ENCODE measurements around the gene ZP1. TPM values are rescaled to one million over a fixed set of nuclear protein-coding genes. Genes with fewer than 3 reads are reported as not detected.

Gene ZP1
- total and polyA plus RNA-seq, 2 of the 4 experiments (the other 2 are of a cell fraction) = 0.18 to 1.6 TPM

- H4K5ac ChIP-seq (ENCODE audit: low read depth, low read length) = no peak overlapping the region
- ChIA-PET POLR2A (ENCODE audit: unreplicated experiment) (no interaction called here), CTCF (no interaction called here)
- 98% methylated on average over 6 of the region's 29 CpGs; no CpG with 5 or more reads in 1 of the 2 experiments for WGBS, 2 experiments (ENCODE audit: extremely low coverage in 2 of 2, insufficient read length in 1 of 2)
- H2AK9ac ChIP-seq (replicated peaks; ENCODE audit: low read depth, low read length, poor library complexity) = no peak overlapping the region
- no peaks in the 10 kb centered on the region for H3K27me3 ChIP-seq (ENCODE audit: control insufficient read depth, insufficient read depth, low read length)
- BruUV-seq (replicated peaks) = no TSS peak
- H3K23ac ChIP-seq (ENCODE audit: low read depth, low read length) = no peak overlapping the region
- in situ Hi-C loops (cut with MboI; ENCODE audit: low sequenced_read_pairs) (no loop called here), dilution Hi-C loops (cut with HindIII; ENCODE audit: low sequenced_read_pairs, unreplicated experiment) (no loop called here), intact Hi-C loops (cut with micrococcal nuclease) (no loop called here)
- no peak overlapping the region for H2BK15ac ChIP-seq (ENCODE audit: low read depth, low read length)
- H3K4me3 ChIP-seq (ENCODE audit: insufficient read depth, low read depth, low read length) = no peak overlapping the region
- 0 out of 2 replicates have a peak, but pooled peaks cover 3% of the 10 kb centered on the region for H3K9me1 ChIP-seq (ENCODE audit: insufficient read depth, low read length)
- peaks cover 3% of the 10 kb centered on the region; the same call in 1 of the 2 replicates for H3K4me1 ChIP-seq (ENCODE audit: control insufficient read depth, insufficient read depth, low read length)
- no peak overlapping the region for H3K56ac ChIP-seq (ENCODE audit: extremely low read depth, insufficient read depth, low read length)
- ATAC-seq (ENCODE audit: low read depth) (no peak), DNase-seq (no peak)
- no peak overlapping the region for H2BK20ac ChIP-seq (ENCODE audit: low read depth, low read length)
- H3K36me3 ChIP-seq (ENCODE audit: control insufficient read depth, insufficient read depth, low read length) = peaks cover 34% of the 10 kb centered on the region
- H4K8ac ChIP-seq (ENCODE audit: low read depth in 2 of 2, low read length in 2 of 2) = no peak overlapping the region
- no peak overlapping the region for H2AK5ac ChIP-seq (ENCODE audit: low read depth, low read length)
- no peak overlapping the region for H3K4me2 ChIP-seq (ENCODE audit: low read depth, low read length)
- no peak overlapping the region for H3K27ac ChIP-seq (ENCODE audit: insufficient read depth, low read length)
- H3K9me3 ChIP-seq (ENCODE audit: control insufficient read depth, insufficient read depth, low read length) = no peaks in the 10 kb centered on the region
- no peak overlapping the region for H2BK5ac ChIP-seq (ENCODE audit: low read depth, low read length, poor library complexity, severe bottlenecking)
- H3K9ac ChIP-seq (ENCODE audit: low read depth, low read length) = no peak overlapping the region
- H4K91ac ChIP-seq (ENCODE audit: insufficient read depth, low read depth, low read length) = no peak overlapping the region
- TF ChIP-seq RAD21 (IDR thresholded peaks at IDR 0.05; ENCODE audit: low read length) (no peak), MAZ (IDR thresholded peaks at IDR 0.05; ENCODE audit: borderline replicate concordance, low read depth, low read length) (no peak), POLR2A (IDR thresholded peaks at IDR 0.05; ENCODE audit: low read depth, low read length) (no peak), MXI1 (IDR thresholded peaks at IDR 0.05; ENCODE audit: borderline replicate concordance, low read depth, low read length) (no peak), FOS (IDR thresholded peaks at IDR 0.05; ENCODE audit: low read depth, low read length) (no peak), MAFK (IDR thresholded peaks at IDR 0.05; ENCODE audit: low read depth, low read length) (no peak), BHLHE40 (IDR thresholded peaks at IDR 0.05; ENCODE audit: low read depth, low read length) (no peak)
- TF ChIP-seq, protein P1, sequence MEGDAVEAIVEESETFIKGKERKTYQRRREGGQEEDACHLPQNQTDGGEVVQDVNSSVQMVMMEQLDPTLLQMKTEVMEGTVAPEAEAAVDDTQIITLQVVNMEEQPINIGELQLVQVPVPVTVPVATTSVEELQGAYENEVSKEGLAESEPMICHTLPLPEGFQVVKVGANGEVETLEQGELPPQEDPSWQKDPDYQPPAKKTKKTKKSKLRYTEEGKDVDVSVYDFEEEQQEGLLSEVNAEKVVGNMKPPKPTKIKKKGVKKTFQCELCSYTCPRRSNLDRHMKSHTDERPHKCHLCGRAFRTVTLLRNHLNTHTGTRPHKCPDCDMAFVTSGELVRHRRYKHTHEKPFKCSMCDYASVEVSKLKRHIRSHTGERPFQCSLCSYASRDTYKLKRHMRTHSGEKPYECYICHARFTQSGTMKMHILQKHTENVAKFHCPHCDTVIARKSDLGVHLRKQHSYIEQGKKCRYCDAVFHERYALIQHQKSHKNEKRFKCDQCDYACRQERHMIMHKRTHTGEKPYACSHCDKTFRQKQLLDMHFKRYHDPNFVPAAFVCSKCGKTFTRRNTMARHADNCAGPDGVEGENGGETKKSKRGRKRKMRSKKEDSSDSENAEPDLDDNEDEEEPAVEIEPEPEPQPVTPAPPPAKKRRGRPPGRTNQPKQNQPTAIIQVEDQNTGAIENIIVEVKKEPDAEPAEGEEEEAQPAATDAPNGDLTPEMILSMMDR (conservative IDR thresholded peaks at IDR 0.05; ENCODE audit: low read depth, low read length) = no peak
- no peak overlapping the region for H3K14ac ChIP-seq (replicated peaks; ENCODE audit: low read depth, low read length)
- 0 out of 2 replicates have a peak, but pooled peaks cover 3% of the 10 kb centered on the region for H4K20me1 ChIP-seq (ENCODE audit: insufficient read depth, low read length)
- H3K79me1 ChIP-seq (ENCODE audit: low read depth in 1 of 2, low read length in 2 of 2) = peaks cover 11 to 18% of the 10 kb centered on the region in 2 experiments; a peak in 3 of 4 replicates
- H3K18ac ChIP-seq (ENCODE audit: low read depth, low read length) = no peak overlapping the region
- H3K4ac ChIP-seq (ENCODE audit: low read depth, low read length) = no peak overlapping the region
- no peak overlapping the region for H2BK120ac ChIP-seq (ENCODE audit: low read depth, low read length)
- no peak overlapping the region for H2AFZ ChIP-seq (replicated peaks; ENCODE audit: low read length, poor library complexity)
Observed at GRCh38 chr11:60849641-60850520, 17.5 kb upstream of the ZP1 start.
